Measurements from ENCODE around the gene UQCR11. TPM values are rescaled to one million over a fixed set of nuclear protein-coding genes. Genes with fewer than 3 reads are reported as not detected.

Gene UQCR11
- total RNA-seq, 4 donors from 2014 or later: 20.6 to 110 (median 30.8) TPM

- Histone ChIP-seq H3K9me3 (no peaks in the 10 kb centered on the region), H3K27me3 (no peaks in the 10 kb centered on the region), H3K4me3 (no peak overlapping the region), H3K36me3 (no peaks in the 10 kb centered on the region), H3K4me1 (no peaks in the 10 kb centered on the region), H3K27ac (no peak overlapping the region)
- no peak for DNase-seq
- TF ChIP-seq, protein P1, sequence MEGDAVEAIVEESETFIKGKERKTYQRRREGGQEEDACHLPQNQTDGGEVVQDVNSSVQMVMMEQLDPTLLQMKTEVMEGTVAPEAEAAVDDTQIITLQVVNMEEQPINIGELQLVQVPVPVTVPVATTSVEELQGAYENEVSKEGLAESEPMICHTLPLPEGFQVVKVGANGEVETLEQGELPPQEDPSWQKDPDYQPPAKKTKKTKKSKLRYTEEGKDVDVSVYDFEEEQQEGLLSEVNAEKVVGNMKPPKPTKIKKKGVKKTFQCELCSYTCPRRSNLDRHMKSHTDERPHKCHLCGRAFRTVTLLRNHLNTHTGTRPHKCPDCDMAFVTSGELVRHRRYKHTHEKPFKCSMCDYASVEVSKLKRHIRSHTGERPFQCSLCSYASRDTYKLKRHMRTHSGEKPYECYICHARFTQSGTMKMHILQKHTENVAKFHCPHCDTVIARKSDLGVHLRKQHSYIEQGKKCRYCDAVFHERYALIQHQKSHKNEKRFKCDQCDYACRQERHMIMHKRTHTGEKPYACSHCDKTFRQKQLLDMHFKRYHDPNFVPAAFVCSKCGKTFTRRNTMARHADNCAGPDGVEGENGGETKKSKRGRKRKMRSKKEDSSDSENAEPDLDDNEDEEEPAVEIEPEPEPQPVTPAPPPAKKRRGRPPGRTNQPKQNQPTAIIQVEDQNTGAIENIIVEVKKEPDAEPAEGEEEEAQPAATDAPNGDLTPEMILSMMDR (IDR thresholded peaks at IDR 0.05): no peak
- TF ChIP-seq POLR2A (IDR thresholded peaks at IDR 0.05): no peak
- intact Hi-C loops (cut with DNase I; ENCODE audit: low total_unique reads): no loop called here
Measured at GRCh38 chr19:1577090-1577928, 28.0 kb downstream of the UQCR11 start.

GRCh38 chr19:1576242-1577089 lies 28.8 kb downstream of the UQCR11 start:
- no peak for DNase-seq
- intact Hi-C loops (cut with DNase I; ENCODE audit: low total_unique reads): no loop called here
- Histone ChIP-seq H3K9me3 (no peaks in the 10 kb centered on the region), H3K27ac (no peak overlapping the region), H3K4me3 (no peak overlapping the region), H3K4me1 (no peaks in the 10 kb centered on the region), H3K36me3 (no peaks in the 10 kb centered on the region), H3K27me3 (no peaks in the 10 kb centered on the region)
- TF ChIP-seq POLR2A (IDR thresholded peaks at IDR 0.05): no peak
- TF ChIP-seq, protein P1 (IDR thresholded peaks at IDR 0.05): no peak

- intact Hi-C loops (cut with DNase I; ENCODE audit: low total_unique reads): no loop called here
- Histone ChIP-seq H3K27me3 (no peaks in the 10 kb centered on the region), H3K27ac (no peak overlapping the region), H3K4me1 (no peaks in the 10 kb centered on the region), H3K36me3 (no peaks in the 10 kb centered on the region), H3K9me3 (no peaks in the 10 kb centered on the region), H3K4me3 (no peak overlapping the region)
- TF ChIP-seq POLR2A (IDR thresholded peaks at IDR 0.05): no peak
- TF ChIP-seq, protein P1 (IDR thresholded peaks at IDR 0.05): no peak
- DNase-seq: no peak
Measured at GRCh38 chr19:1575323-1576241, 29.7 kb downstream of the UQCR11 start.

- DNase-seq: no peak
- Histone ChIP-seq H3K9me3 (no peaks in the 10 kb centered on the region), H3K27me3 (no peaks in the 10 kb centered on the region), H3K27ac (no peak overlapping the region), H3K4me3 (no peak overlapping the region), H3K36me3 (no peaks in the 10 kb centered on the region), H3K4me1 (no peaks in the 10 kb centered on the region)
- intact Hi-C loops (cut with DNase I; ENCODE audit: low total_unique reads): no loop called here
- TF ChIP-seq, protein P1 (IDR thresholded peaks at IDR 0.05): no peak
- no peak for TF ChIP-seq POLR2A (IDR thresholded peaks at IDR 0.05)
Measured at GRCh38 chr19:1574354-1575136, 30.7 kb downstream of the UQCR11 start.
